Activated CD8-positive, alpha-beta T cell treated with anti-CD3 and anti-CD28 coated beads for 36 hours (primary cell): ENCODE results near the gene NADSYN1. TPM values are rescaled to one million over a fixed set of nuclear protein-coding genes. Genes with fewer than 3 reads are reported as not detected.

ENCODE experiments used
- ATAC-seq: fragments of 200-7000 bp; cut with Tn5 transposase; one replicate; pipeline ENCODE4 v1.10.0; 2021; ENCODE audit warnings: mild to moderate bottlenecking, moderate library complexity
- CTCF ChIA-PET: fragments of 350-600 bp; sonication (Branson Sonifier 250); formaldehyde crosslinking; loops from one replicate; lab custom pipeline; 2021; ENCODE audit warnings: antibody characterized with exemption; lab: Charles Lee
- POLR2A ChIA-PET: fragments of 350-600 bp; sonication (Branson Sonifier 250); formaldehyde crosslinking; loops from one replicate; lab custom pipeline; 2021; ENCODE audit warnings: antibody characterized with exemption; lab: Charles Lee
- DNase-seq: peaks from one replicate; pipeline ENCODE4 v3.0.0-alpha.2; 2020
- H3K27ac Mint-ChIP-seq: one replicate; pipeline ENCODE4 v1.8.0; 2021; ENCODE audit warnings: mild to moderate bottlenecking, mixed read lengths
- H3K27me3 Mint-ChIP-seq: one replicate; pipeline ENCODE4 v1.8.0; 2021; ENCODE audit warnings: mixed read lengths
- H3K36me3 Mint-ChIP-seq: one replicate; pipeline ENCODE4 v1.8.0; 2021; ENCODE audit warnings: low read depth, mixed read lengths
- H3K4me1 Mint-ChIP-seq: one replicate; pipeline ENCODE4 v1.8.0; 2021; ENCODE audit warnings: low read depth, mixed read lengths
- H3K4me3 Mint-ChIP-seq: one replicate; pipeline ENCODE4 v1.8.0; 2021; ENCODE audit warnings: mild to moderate bottlenecking, moderate library complexity, mixed read lengths
- H3K9me3 Mint-ChIP-seq: one replicate; pipeline ENCODE4 v1.8.0; 2021; ENCODE audit warnings: mixed read lengths
- CTCF ChIP-seq: fragments of 200-600 bp; IDR thresholded peaks from one replicate; pipeline ENCODE4 v1.8.0; 2022; ENCODE audit warnings: antibody characterized with exemption, mild to moderate bottlenecking
- intact Hi-C: fragments of 100-400 bp; cut with micrococcal nuclease; formaldehyde crosslinking; loops from one replicate; pipeline ENCODE4 v1.10.0; 2022
- total RNA-seq, 2 experiments: library from RNA; stranded (reverse); gene quantifications; one replicate each; pipeline ENCODE4 v1.2.3, GENCODE V29; 2021

The NADSYN1 gene
- total RNA-seq, 2 experiments from 2014 or later = 115 to 117 TPM

GRCh38 chr11:71459767-71460320, 6.8 kb downstream of the NADSYN1 start:
- Mint-ChIP-seq H3K27ac (no peak overlapping the region), H3K9me3 (no peaks in the 10 kb centered on the region), H3K4me3 (no peak overlapping the region), H3K36me3 (peaks cover 58% of the 10 kb centered on the region), H3K4me1 (peaks cover 13% of the 10 kb centered on the region), H3K27me3 (no peaks in the 10 kb centered on the region)
- no peak for TF ChIP-seq CTCF
- CTCF ChIA-PET = no interaction called here
- intact Hi-C loops = no loop called here
- DNase-seq (no peak), ATAC-seq (no peak)
- POLR2A ChIA-PET = no interaction called here

DNA sequence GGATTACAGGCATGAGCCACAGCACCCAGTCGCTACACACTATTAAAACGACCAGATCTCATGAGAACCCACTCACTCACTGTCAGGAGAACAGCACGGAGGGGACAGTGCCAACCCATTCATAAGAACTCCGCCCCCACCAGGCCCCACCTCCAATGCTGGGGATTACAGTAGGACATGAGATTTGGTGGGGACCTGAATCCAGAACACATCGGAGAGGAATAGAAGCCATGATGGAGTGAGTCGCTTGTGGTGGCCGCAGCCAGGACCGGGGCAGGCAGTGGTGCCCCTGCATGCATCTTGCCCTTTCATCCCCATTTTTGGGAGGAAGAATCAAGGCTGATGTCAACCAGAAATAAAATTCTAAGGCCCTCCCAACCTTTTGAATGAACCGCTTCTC, 8.7 kb downstream of the NADSYN1 start:
- POLR2A ChIA-PET = no interaction called here
- Mint-ChIP-seq H3K36me3 (peaks cover 52% of the 10 kb centered on the region), H3K9me3 (no peaks in the 10 kb centered on the region), H3K4me3 (no peak overlapping the region), H3K4me1 (peaks cover 2% of the 10 kb centered on the region), H3K27ac (no peak overlapping the region), H3K27me3 (no peaks in the 10 kb centered on the region)
- intact Hi-C loops = no loop called here
- DNase-seq (no peak), ATAC-seq (no peak)
- CTCF ChIA-PET = no interaction called here
- no peak for TF ChIP-seq CTCF

DNA sequence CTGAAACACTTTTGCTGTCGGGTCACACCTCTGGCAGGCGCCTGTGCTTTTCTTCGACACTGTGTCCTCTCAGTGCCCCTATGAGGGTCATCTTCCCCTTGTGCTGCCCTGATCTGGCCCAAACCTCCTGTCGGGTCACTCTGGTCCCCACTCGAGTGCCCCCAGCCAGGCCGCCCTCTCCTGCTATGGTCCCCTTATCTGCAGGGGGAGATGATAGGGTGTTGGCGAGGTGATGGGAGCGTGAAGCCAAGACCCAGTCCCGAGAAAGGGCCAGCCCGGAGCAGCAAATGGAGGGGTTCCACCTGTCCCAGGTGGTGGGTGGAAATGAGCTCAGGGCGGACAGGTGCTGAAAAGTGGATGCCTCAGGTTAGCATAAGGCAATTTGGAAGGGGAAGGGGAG, 9.7 kb downstream of the NADSYN1 start:
- ChIA-PET CTCF (no interaction called here), POLR2A (no interaction called here)
- intact Hi-C loops = no loop called here
- Mint-ChIP-seq H3K4me3 (no peak overlapping the region), H3K27ac (no peak overlapping the region), H3K36me3 (peaks cover 50% of the 10 kb centered on the region), H3K9me3 (no peaks in the 10 kb centered on the region), H3K27me3 (no peaks in the 10 kb centered on the region), H3K4me1 (no peaks in the 10 kb centered on the region)
- ATAC-seq (no peak), DNase-seq (no peak)
- no peak for TF ChIP-seq CTCF

- Mint-ChIP-seq H3K4me3 (no peak overlapping the region), H3K9me3 (no peaks in the 10 kb centered on the region), H3K36me3 (peaks cover 55% of the 10 kb centered on the region), H3K4me1 (no peaks in the 10 kb centered on the region), H3K27ac (no peak overlapping the region), H3K27me3 (no peaks in the 10 kb centered on the region)
- POLR2A ChIA-PET = no interaction called here
- intact Hi-C loops = no loop called here
- DNase-seq (no peak), ATAC-seq (no peak)
- CTCF ChIA-PET = no interaction called here
- TF ChIP-seq CTCF = no peak
Observed at GRCh38 chr11:71463331-71464211, 10.6 kb downstream of the NADSYN1 start.

DNA sequence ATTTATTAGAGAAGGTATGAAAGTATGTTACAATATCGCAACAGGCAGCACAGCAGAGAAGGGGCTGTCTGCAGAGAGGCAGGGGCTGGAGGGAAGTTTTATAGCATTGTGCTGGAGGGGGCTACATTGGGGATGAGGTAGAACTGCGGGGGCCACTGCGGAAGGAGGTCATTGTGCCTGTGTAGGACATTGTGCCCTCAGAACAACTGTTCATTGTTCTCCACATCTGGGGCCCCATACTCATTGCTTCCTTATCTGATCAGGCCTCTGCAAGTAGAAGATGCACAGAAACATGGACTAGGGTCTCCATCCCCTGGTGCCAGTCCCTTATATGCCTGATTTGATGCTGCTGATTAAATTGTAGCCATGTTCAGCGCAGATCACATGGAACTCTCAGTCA, 12.1 kb downstream of the NADSYN1 start:
- DNase-seq = no peak
- H3K4me1 Mint-ChIP-seq = no peaks in the 10 kb centered on the region
- H3K27ac Mint-ChIP-seq = no peak overlapping the region
- ChIA-PET CTCF (no interaction called here), POLR2A (no interaction called here)
- H3K4me3 Mint-ChIP-seq = no peak overlapping the region
- no peaks in the 10 kb centered on the region for H3K27me3 Mint-ChIP-seq
- no peak for ATAC-seq
- intact Hi-C loops = no loop called here
- TF ChIP-seq CTCF = no peak
- peaks cover 49% of the 10 kb centered on the region for H3K36me3 Mint-ChIP-seq
- no peaks in the 10 kb centered on the region for H3K9me3 Mint-ChIP-seq
